A549 (cell line): ENCODE data around the gene RUNX2. TPM values are rescaled to one million over a fixed set of nuclear protein-coding genes. Genes with fewer than 3 reads are reported as not detected.

Experiments used
- ATAC-seq, 2 experiments: fragments of 200-7000 bp in 1 of 2; fragments of >200 bp in 1 of 2; cut with Nextera tagmentation in 1 of 2; cut with Tn5 transposase in 1 of 2; 3 replicates each; pipeline versions ENCODE4 v1.8.0 to v1.9.1; 2018 to 2020; ENCODE audit warnings: mild to moderate bottlenecking in 1 of 2, moderate library complexity in 1 of 2
- CTCF ChIA-PET: fragments of 300-600 bp; sonication (Branson Sonifier 250); formaldehyde crosslinking; extraction: SDS; loops from one replicate; lab custom pipeline; 2021; ENCODE audit warnings: antibody characterized with exemption, inconsistent platforms; lab: Yijun Ruan, JAX
- POLR2A ChIA-PET: fragments of 350-600 bp; formaldehyde crosslinking; extraction: SDS; loops from one replicate; lab custom pipeline; 2021; ENCODE audit warnings: antibody characterized with exemption, inconsistent platforms; lab: Yijun Ruan, JAX
- DNase-seq, 2 experiments: peaks; one replicate each; pipeline versions ENCODE4 v3.0.0 to v3.0.0-alpha.2; 2011 to 2016; ENCODE audit warnings: low read depth in 1 of 2, low spot score in 1 of 2
- FAIRE-seq: peaks from 2 replicates; lab custom pipeline; 2011; peaks lifted over from hg19 to GRCh38; lab: Jason Lieb, UNC
- H3K27ac ChIP-seq, 2 experiments: fragments of >200 bp; sonication (Bioruptor Twin); formaldehyde crosslinking; 3 replicates each; pipeline ENCODE4 v1.5.1; 2016 to 2017
- H3K4me1 ChIP-seq: fragments of >200 bp; sonication (Bioruptor Twin); formaldehyde crosslinking; 3 replicates; pipeline ENCODE4 v1.6.1; 2016
- H3K4me2 ChIP-seq: fragments of >200 bp; sonication (Bioruptor Twin); formaldehyde crosslinking; 3 replicates; pipeline ENCODE4 v1.6.1; 2016
- H3K4me3 ChIP-seq: fragments of >200 bp; sonication (Bioruptor Twin); formaldehyde crosslinking; 3 replicates; pipeline ENCODE4 v1.5.1; 2016
- H3K9me3 ChIP-seq: fragments of >200 bp; sonication (Bioruptor Twin); formaldehyde crosslinking; 3 replicates; pipeline ENCODE4 v1.6.1; 2016
- BCL3 ChIP-seq: fragments of >200 bp; sonication (Bioruptor Twin); formaldehyde crosslinking; IDR thresholded peaks from 3 replicates; pipeline ENCODE4 v1.6.1; 2016
- CBX2 ChIP-seq: fragments of 200-600 bp; sonication (generic); IDR thresholded peaks from 2 replicates; pipeline ENCODE4 v1.6.1; 2016; ENCODE audit warnings: low read depth, mild to moderate bottlenecking, borderline replicate concordance
- CBX8 ChIP-seq: fragments of 200-600 bp; sonication (generic); IDR thresholded peaks from 2 replicates; pipeline ENCODE4 v1.6.1; 2016
- CEBPB ChIP-seq, 2 experiments: fragments of >200 bp in 1 of 2; sonication (Bioruptor Twin) in 1 of 2; formaldehyde crosslinking in 1 of 2; IDR thresholded peaks; 2 replicates each; pipeline ENCODE4 v1.6.1; 2012 to 2016
- EP300 ChIP-seq, 2 experiments: fragments of >200 bp; sonication (Bioruptor Twin); formaldehyde crosslinking; IDR thresholded peaks; 2 replicates in 1 of 2; 3 replicates in 1 of 2; pipeline ENCODE4 v1.6.1; 2016 to 2017
- FOSB ChIP-seq: fragments of 250-450 bp; sonication (Bioruptor Pico); IDR thresholded peaks from 2 replicates; pipeline ENCODE4 v1.5.0; 2020; ENCODE audit warnings: mild to moderate bottlenecking, moderate library complexity
- FOSL2 ChIP-seq, 2 experiments: fragments of 450-650 bp in 1 of 2; fragments of >200 bp in 1 of 2; sonication (Bioruptor Twin) in 1 of 2; formaldehyde crosslinking; IDR thresholded peaks; 2 replicates each; pipeline versions ENCODE4 v1.5.0 to v1.6.1; 2016 to 2020; ENCODE audit warnings: mild to moderate bottlenecking in 1 of 2, moderate library complexity in 1 of 2
- HDAC2 ChIP-seq: fragments of 200-600 bp; sonication (generic); IDR thresholded peaks from 2 replicates; pipeline ENCODE4 v1.6.1; 2016
- HEYL ChIP-seq: fragments of 250-450 bp; sonication (Bioruptor Pico); IDR thresholded peaks from 2 replicates; pipeline ENCODE4 v1.8.0; 2021; ENCODE audit warnings: mild to moderate bottlenecking, moderate library complexity
- HOXB13 ChIP-seq: fragments of 250-450 bp; sonication (Bioruptor Pico); IDR thresholded peaks from 2 replicates; pipeline ENCODE4 v1.5.0; 2020; ENCODE audit warnings: low read depth, mild to moderate bottlenecking, moderate library complexity
- HOXB5 ChIP-seq: fragments of 250-450 bp; sonication (Bioruptor Pico); IDR thresholded peaks from 2 replicates; pipeline ENCODE4 v1.5.0; 2020; ENCODE audit warnings: mild to moderate bottlenecking, moderate library complexity
- JUN ChIP-seq, 2 experiments: fragments of >200 bp; sonication (Bioruptor Twin); formaldehyde crosslinking; IDR thresholded peaks; 2 replicates in 1 of 2; 3 replicates in 1 of 2; pipeline ENCODE4 v1.6.1; 2016 to 2017
- KDM5A ChIP-seq: fragments of 200-600 bp; sonication (generic); IDR thresholded peaks from 2 replicates; pipeline ENCODE4 v1.6.1; 2016; ENCODE audit warnings: antibody characterized with exemption, mild to moderate bottlenecking
- MAFK ChIP-seq: fragments of 450-650 bp; IDR thresholded peaks from 2 replicates; pipeline ENCODE4 v1.6.1; 2014; ENCODE audit not compliant: partially characterized antibody
- MAX ChIP-seq: IDR thresholded peaks from 2 replicates; pipeline ENCODE4 v1.6.1; 2012
- MAZ ChIP-seq: fragments of 150-350 bp; IDR thresholded peaks from 2 replicates; pipeline ENCODE4 v1.6.1; 2014; ENCODE audit warnings: antibody characterized with exemption, low read depth, low read length, borderline replicate concordance
- RFX5 ChIP-seq: fragments of 450-650 bp; IDR thresholded peaks from 2 replicates; pipeline ENCODE4 v1.7.1; 2014; ENCODE audit warnings: antibody characterized with exemption, mild to moderate bottlenecking, moderate library complexity
- SMC3 ChIP-seq: fragments of >200 bp; sonication (Bioruptor Twin); formaldehyde crosslinking; IDR thresholded peaks from 3 replicates; pipeline ENCODE4 v1.6.1; 2018; ENCODE audit warnings: inconsistent platforms
- SREBF2 ChIP-seq: fragments of 450-650 bp; IDR thresholded peaks from 2 replicates; pipeline ENCODE4 v1.6.1; 2014; ENCODE audit warnings: mild to moderate bottlenecking, moderate library complexity
- TFCP2L1 ChIP-seq: fragments of 250-450 bp; sonication (Bioruptor Pico); IDR thresholded peaks from 2 replicates; pipeline ENCODE4 v1.5.0; 2021; ENCODE audit warnings: mild to moderate bottlenecking
- TP53 ChIP-seq: fragments of 250-450 bp; sonication (Bioruptor Pico); IDR thresholded peaks from 2 replicates; pipeline ENCODE4 v1.5.0; 2021; ENCODE audit warnings: mild to moderate bottlenecking, moderate library complexity
- ZC3H11A ChIP-seq: fragments of 450-650 bp; IDR thresholded peaks from 2 replicates; pipeline ENCODE4 v1.6.1; 2014; ENCODE audit warnings: antibody characterized with exemption, mild to moderate bottlenecking
- WGBS: methylation state at CpG from one replicate; pipeline ENCODE4 v1.1.6; 2017; ENCODE audit errors: missing lambda C conversion rate; 5-methylcytosine and 5-hydroxymethylcytosine counted together
- polyA plus RNA-seq, 4 experiments: library from polyadenylated mRNA; depleted of rRNA in 3 of 4; stranded (reverse); fragments of >200 nt; fragmentation: RNase III in 1 of 4; extraction: RNeasy Plus Mini Kit Qiagen cat#74134 plus additional on column Dnase treatment in 1 of 4; gene quantifications; 2 replicates in 3 of 4; 3 replicates in 1 of 4; pipeline ENCODE4 v1.2.3, GENCODE V29; 2011 to 2017
- TF ChIP-seq, protein P1 (sequence below): fragments of >200 bp; sonication (Bioruptor Twin); formaldehyde crosslinking; IDR thresholded peaks from 3 replicates; pipeline ENCODE4 v1.5.1; 2016

The RUNX2 gene
- polyA plus RNA-seq, 2 of the 4 experiments (the other 2 are of a cell fraction), result 0.13 to 0.83 TPM

- TF ChIP-seq FOSL2 (IDR thresholded peaks at IDR 0.05) (no peak), FOSL2 (CRISPR knock-in tag; IDR thresholded peaks at IDR 0.05) (no peak), HOXB13 (CRISPR knock-in tag) (no peak), BCL3 (no peak), CBX2 (no peak), HOXB5 (CRISPR knock-in tag) (no peak), TFCP2L1 (CRISPR knock-in tag) (no peak), KDM5A (no peak), TP53 (no peak), HDAC2 (no peak), MAX (no peak), SMC3 (no peak), HEYL (CRISPR knock-in tag) (no peak), SREBF2 (no peak), CEBPB (IDR thresholded peaks at IDR 0.05) (no peak), EP300 (IDR thresholded peaks at IDR 0.05) (no peak)
- TF ChIP-seq, protein P1, sequence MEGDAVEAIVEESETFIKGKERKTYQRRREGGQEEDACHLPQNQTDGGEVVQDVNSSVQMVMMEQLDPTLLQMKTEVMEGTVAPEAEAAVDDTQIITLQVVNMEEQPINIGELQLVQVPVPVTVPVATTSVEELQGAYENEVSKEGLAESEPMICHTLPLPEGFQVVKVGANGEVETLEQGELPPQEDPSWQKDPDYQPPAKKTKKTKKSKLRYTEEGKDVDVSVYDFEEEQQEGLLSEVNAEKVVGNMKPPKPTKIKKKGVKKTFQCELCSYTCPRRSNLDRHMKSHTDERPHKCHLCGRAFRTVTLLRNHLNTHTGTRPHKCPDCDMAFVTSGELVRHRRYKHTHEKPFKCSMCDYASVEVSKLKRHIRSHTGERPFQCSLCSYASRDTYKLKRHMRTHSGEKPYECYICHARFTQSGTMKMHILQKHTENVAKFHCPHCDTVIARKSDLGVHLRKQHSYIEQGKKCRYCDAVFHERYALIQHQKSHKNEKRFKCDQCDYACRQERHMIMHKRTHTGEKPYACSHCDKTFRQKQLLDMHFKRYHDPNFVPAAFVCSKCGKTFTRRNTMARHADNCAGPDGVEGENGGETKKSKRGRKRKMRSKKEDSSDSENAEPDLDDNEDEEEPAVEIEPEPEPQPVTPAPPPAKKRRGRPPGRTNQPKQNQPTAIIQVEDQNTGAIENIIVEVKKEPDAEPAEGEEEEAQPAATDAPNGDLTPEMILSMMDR, result no peak
- ChIA-PET CTCF (no interaction called here), POLR2A (no interaction called here)
- Histone ChIP-seq H3K4me1 (no peaks in the 10 kb centered on the region), H3K4me3 (no peak overlapping the region), H3K9me3 (peaks cover 3% of the 10 kb centered on the region; the same call in 1 of the 3 replicates), H3K4me2 (no peak overlapping the region), H3K27ac (no peak overlapping the region)
- 79% methylated on average over 10 of the region's 10 CpGs for WGBS
- FAIRE-seq (no peak), DNase-seq (no peak), ATAC-seq (no peak)
These were observed 348.2 kb downstream of the RUNX2 start for GRCh38 chr6:45676380-45676779.

DNA sequence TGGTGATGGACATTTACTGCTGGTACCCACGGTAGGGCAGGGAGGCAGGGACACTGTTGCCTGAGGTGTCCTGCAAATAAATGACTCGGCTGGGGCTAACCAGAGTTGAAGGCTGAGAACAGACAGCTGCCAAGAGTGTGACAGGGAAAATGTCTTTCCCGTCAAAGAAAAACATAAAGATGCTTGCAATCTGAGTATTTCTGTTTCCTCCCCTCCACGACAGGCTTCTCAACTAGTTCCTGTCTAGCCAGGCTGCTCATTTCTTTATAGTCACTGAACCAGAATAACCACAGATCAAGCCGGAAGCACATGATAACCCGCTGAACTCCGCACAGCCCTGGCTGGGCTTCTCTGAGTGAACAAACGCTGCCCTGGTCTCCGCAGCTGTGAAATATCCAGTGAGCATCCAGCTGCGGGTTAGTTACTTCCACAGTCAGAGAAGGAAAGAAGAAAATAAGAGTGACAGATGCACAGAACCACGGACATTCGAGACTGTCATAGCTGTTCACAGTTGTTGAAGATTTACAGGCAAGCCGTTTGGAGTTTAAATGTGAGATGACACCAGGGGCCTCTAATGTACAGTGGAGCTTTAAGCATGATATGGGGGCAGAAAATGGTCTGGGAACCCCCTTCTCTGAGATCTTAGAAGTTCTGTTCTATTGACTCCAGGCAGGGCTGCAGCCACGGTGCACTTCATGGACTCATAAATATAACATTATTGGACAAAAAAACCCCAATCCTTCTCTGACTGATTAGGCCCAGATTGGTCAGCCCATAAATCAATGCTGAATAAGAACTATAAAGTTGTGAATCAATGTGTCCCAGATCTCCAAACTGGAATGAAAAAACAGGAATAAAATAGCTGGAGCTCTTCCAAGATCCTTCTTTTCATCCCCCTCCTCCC is 349.5 kb downstream of the RUNX2 start:
- no peak for TF ChIP-seq ZC3H11A
- no peak for TF ChIP-seq CBX8
- TF ChIP-seq MAFK, result no peak
- no peak for TF ChIP-seq JUN (IDR thresholded peaks at IDR 0.05)
- TF ChIP-seq HEYL (CRISPR knock-in tag), result no peak
- TF ChIP-seq BCL3, result no peak
- TF ChIP-seq SREBF2, result no peak
- TF ChIP-seq TP53, result no peak
- TF ChIP-seq TFCP2L1 (CRISPR knock-in tag), result no peak
- TF ChIP-seq FOSB (CRISPR knock-in tag), result no peak
- TF ChIP-seq, protein P1, result no peak
- TF ChIP-seq HOXB13 (CRISPR knock-in tag), result no peak
- no peak for TF ChIP-seq RFX5
- no peak for TF ChIP-seq MAZ
- no peak for TF ChIP-seq HOXB5 (CRISPR knock-in tag)
- 48% methylated on average over 14 of the region's 14 CpGs for WGBS
- no peak for DNase-seq
- no peak for ATAC-seq
- FAIRE-seq, result no peak
- Histone ChIP-seq H3K27ac (no peak overlapping the region; a peak in 1 of 6 replicates), H3K9me3 (peaks cover 10% of the 10 kb centered on the region; the same call in 1 of the 3 replicates), H3K4me1 (no peaks in the 10 kb centered on the region), H3K4me3 (no peak overlapping the region), H3K4me2 (no peak overlapping the region)
- CTCF ChIA-PET, result interaction anchor here (0.9 to 1.5 kb wide), 2 partner anchors 11 to 22 kb away, joined by 3 to 4 read pairs; no protein-coding TSS in a partner anchor
- POLR2A ChIA-PET, result no interaction called here
